CD14-positive monocyte (primary cell): Measurements from ENCODE around the gene TXLNB. TPM values are rescaled to one million over a fixed set of nuclear protein-coding genes. Genes with fewer than 3 reads are reported as not detected.
A peak's percentile ranks its signal among the peaks of the same experiment; 100 is the strongest.

Experiments
- DNase-seq, 3 donors: peaks; one replicate each; pipeline ENCODE4 v3.0.0-alpha.2; 2011 to 2022
- H2AFZ ChIP-seq: 2 replicates; pipeline ENCODE4 v1.6.0; 2012; ENCODE audit warnings: mild to moderate bottlenecking, low read depth, low read length, inconsistent platforms; ENCODE audit not compliant: insufficient read depth, poor library complexity, severe bottlenecking
- H3K27ac ChIP-seq, 2 donors: 1 replicate in 1 of 2; 2 replicates in 1 of 2; pipeline ENCODE4 v1.5.1; 2012 to 2013; ENCODE audit warnings: low read length in 2 of 2, control low read depth in 1 of 2, inconsistent platforms in 1 of 2, low read depth in 1 of 2, mild to moderate bottlenecking in 1 of 2
- H3K27me3 ChIP-seq, 2 donors: one replicate each; pipeline versions ENCODE4 v1.6.0 to v1.6.1; 2011 to 2013; ENCODE audit warnings: low read length in 2 of 2; ENCODE audit not compliant: control insufficient read depth in 2 of 2, insufficient read depth in 2 of 2
- H3K36me3 ChIP-seq, 2 donors: replicated peaks in 1 of 2; 1 replicate in 1 of 2; 2 replicates in 1 of 2; pipeline versions ENCODE4 v1.5.1 to v1.6.1; 2012 to 2013; ENCODE audit warnings: low read length in 2 of 2, control low read depth in 1 of 2, inconsistent platforms in 1 of 2, mild to moderate bottlenecking in 1 of 2; ENCODE audit not compliant: insufficient read depth in 2 of 2, control insufficient read depth in 1 of 2
- H3K4me1 ChIP-seq, 2 donors: 1 replicate in 1 of 2; 2 replicates in 1 of 2; pipeline versions ENCODE4 v1.5.1 to v1.6.1; 2012 to 2013; ENCODE audit warnings: low read length in 2 of 2, control low read depth in 1 of 2, inconsistent platforms in 1 of 2, mild to moderate bottlenecking in 1 of 2, moderate library complexity in 1 of 2; ENCODE audit not compliant: insufficient read depth in 2 of 2, control insufficient read depth in 1 of 2
- H3K4me2 ChIP-seq: replicated peaks from 2 replicates; pipeline ENCODE3; 2012; ENCODE audit warnings: low read length, moderate library complexity, mild to moderate bottlenecking; ENCODE audit not compliant: poor library complexity, severe bottlenecking; ENCODE audit errors: extremely low read depth
- H3K4me3 ChIP-seq, 3 experiments: fragments of 200-600 bp in 1 of 3; sonication (generic) in 1 of 3; replicated peaks in 1 of 3; 1 replicate in 2 of 3; 2 replicates in 1 of 3; pipeline ENCODE4 v1.5.1; 2011 to 2013; ENCODE audit warnings: low read length in 3 of 3, mild to moderate bottlenecking in 3 of 3, control low read depth in 2 of 3, low read depth in 2 of 3, inconsistent platforms in 1 of 3, moderate library complexity in 1 of 3
- H3K79me2 ChIP-seq: 2 replicates; pipeline ENCODE4 v1.6.0; 2012; ENCODE audit warnings: mild to moderate bottlenecking, control low read depth, inconsistent platforms, low read length, moderate library complexity; ENCODE audit not compliant: insufficient read depth
- H3K9ac ChIP-seq: 2 replicates; pipeline ENCODE4 v1.6.0; 2017; ENCODE audit warnings: low read length, mild to moderate bottlenecking; ENCODE audit not compliant: insufficient read depth, poor library complexity, severe bottlenecking
- H3K9me3 ChIP-seq, 2 donors: replicated peaks in 1 of 2; 1 replicate in 1 of 2; 2 replicates in 1 of 2; pipeline versions ENCODE4 v1.5.1 to v1.6.1; 2012 to 2013; ENCODE audit warnings: low read length in 2 of 2, control low read depth in 1 of 2; ENCODE audit not compliant: control insufficient read depth in 1 of 2, insufficient read depth in 1 of 2
- H4K20me1 ChIP-seq: 2 replicates; pipeline ENCODE4 v1.6.0; 2012; ENCODE audit warnings: mild to moderate bottlenecking, low read length, control low read depth, moderate library complexity; ENCODE audit not compliant: insufficient read depth
- H3K27ac Mint-ChIP-seq, 7 donors: one replicate each; pipeline ENCODE4 v1.8.0; 2020; ENCODE audit warnings: mild to moderate bottlenecking in 7 of 7, mixed read lengths in 7 of 7, moderate library complexity in 6 of 7, inconsistent platforms in 2 of 7
- H3K27me3 Mint-ChIP-seq, 3 donors: one replicate each; pipeline ENCODE4 v1.8.0; 2021 to 2022; ENCODE audit warnings: low read depth in 3 of 3, mild to moderate bottlenecking in 3 of 3, mixed read lengths in 3 of 3, moderate library complexity in 3 of 3, inconsistent platforms in 1 of 3
- H3K36me3 Mint-ChIP-seq, 2 donors: one replicate each; pipeline ENCODE4 v1.8.0; 2020; ENCODE audit warnings: mixed read lengths in 2 of 2, inconsistent platforms in 1 of 2, mild to moderate bottlenecking in 1 of 2
- H3K4me1 Mint-ChIP-seq: one replicate; pipeline ENCODE4 v1.8.0; 2020; ENCODE audit warnings: mild to moderate bottlenecking, mixed read lengths
- H3K4me3 Mint-ChIP-seq, 2 donors: one replicate each; pipeline ENCODE4 v1.8.0; 2020; ENCODE audit warnings: mild to moderate bottlenecking in 2 of 2, mixed read lengths in 2 of 2, moderate library complexity in 1 of 2
- H3K9me3 Mint-ChIP-seq, 7 donors: one replicate each; pipeline ENCODE4 v1.8.0; 2020 to 2022; ENCODE audit warnings: mixed read lengths in 7 of 7, mild to moderate bottlenecking in 6 of 7, moderate library complexity in 6 of 7, inconsistent platforms in 2 of 7
- WGBS: methylation state at CpG from one replicate; pipeline ENCODE4 v1.1.5; 2013; ENCODE audit warnings: missing lambda C conversion rate; ENCODE audit not compliant: insufficient coverage; 5-methylcytosine and 5-hydroxymethylcytosine counted together
- intact Hi-C, 2 donors: fragments of 100-400 bp; cut with micrococcal nuclease; formaldehyde crosslinking; loops; one replicate each; pipeline versions ENCODE4 v1.15.0 to v1.15.1; 2023
- polyA plus RNA-seq, 3 donors: library from polyadenylated mRNA; depleted of rRNA in 1 of 3; unstranded in 2 of 3; stranded (reverse) in 1 of 3; fragments of 300-500 nt in 2 of 3; fragments of >200 nt in 1 of 3; fragmentation: Illumina TruSeq in 2 of 3; gene quantifications; 1 replicate in 2 of 3; 2 replicates in 1 of 3; pipeline ENCODE4 v1.2.3, GENCODE V29; 2012 to 2021
- TF ChIP-seq, protein P1 (sequence below): fragments of 200-600 bp; IDR thresholded peaks from one replicate; pipeline ENCODE4 v1.8.0; 2022; ENCODE audit warnings: antibody characterized with exemption, mild to moderate bottlenecking

Gene TXLNB
- polyA plus RNA-seq, 3 donors: 0.04 to 0.25 (median 0.14) TPM

DNA sequence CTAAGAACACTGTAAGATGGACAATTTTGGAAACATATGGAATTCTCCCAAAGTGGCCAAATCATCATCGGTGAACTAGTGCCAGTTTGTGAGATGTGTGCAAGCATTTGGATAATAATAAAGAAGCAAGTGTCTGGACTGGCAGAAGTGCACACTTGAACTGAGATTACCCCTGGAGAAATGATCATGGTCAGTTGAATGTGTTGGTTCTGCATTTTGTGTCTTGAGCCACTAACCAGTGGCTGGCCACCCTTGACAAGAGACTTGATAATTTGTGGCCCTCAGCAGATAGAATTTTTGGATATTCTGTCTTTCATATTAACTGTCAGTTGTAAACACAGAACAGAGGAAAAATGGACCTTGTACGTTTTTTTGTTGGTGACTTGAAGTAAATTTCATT, 45.2 kb upstream of the TXLNB start:
- Mint-ChIP-seq H3K9me3 (peaks cover 0 to 11% (median 2%) of the 10 kb centered on the region in 7 donors), H3K27ac (peak overlapping the region; percentile 87 to 99 (median 97)), H3K27me3 (no peaks in the 10 kb centered on the region), H3K36me3 (peaks cover 3 to 6% of the 10 kb centered on the region in 2 donors), H3K4me3 (no peak overlapping the region), H3K4me1 (peaks cover 62% of the 10 kb centered on the region)
- no peaks in the 10 kb centered on the region for H3K27me3 ChIP-seq
- H3K9ac ChIP-seq: no peak overlapping the region
- peaks cover 57 to 68% of the 10 kb centered on the region in 2 donors for H3K4me1 ChIP-seq
- H3K9me3 ChIP-seq: no peaks in the 10 kb centered on the region
- no peak overlapping the region for H3K4me2 ChIP-seq
- H3K36me3 ChIP-seq: no peaks in the 10 kb centered on the region
- peak in 2 of 3 donors; percentile 18 to 37 for DNase-seq
- H3K4me3 ChIP-seq: no peak overlapping the region
- H4K20me1 ChIP-seq: no peaks in the 10 kb centered on the region
- peak overlapping the region; percentile 46 to 91 for H3K27ac ChIP-seq
- no peaks in the 10 kb centered on the region for H3K79me2 ChIP-seq
- intact Hi-C loops: loop anchor here (5.0 to 10.0 kb wide), 2 partner anchors 45 to 708 kb away; partner anchors contain the start of gene TXLNB (in 2 of the 2)
- H2AFZ ChIP-seq: no peak overlapping the region
- TF ChIP-seq, protein P1, sequence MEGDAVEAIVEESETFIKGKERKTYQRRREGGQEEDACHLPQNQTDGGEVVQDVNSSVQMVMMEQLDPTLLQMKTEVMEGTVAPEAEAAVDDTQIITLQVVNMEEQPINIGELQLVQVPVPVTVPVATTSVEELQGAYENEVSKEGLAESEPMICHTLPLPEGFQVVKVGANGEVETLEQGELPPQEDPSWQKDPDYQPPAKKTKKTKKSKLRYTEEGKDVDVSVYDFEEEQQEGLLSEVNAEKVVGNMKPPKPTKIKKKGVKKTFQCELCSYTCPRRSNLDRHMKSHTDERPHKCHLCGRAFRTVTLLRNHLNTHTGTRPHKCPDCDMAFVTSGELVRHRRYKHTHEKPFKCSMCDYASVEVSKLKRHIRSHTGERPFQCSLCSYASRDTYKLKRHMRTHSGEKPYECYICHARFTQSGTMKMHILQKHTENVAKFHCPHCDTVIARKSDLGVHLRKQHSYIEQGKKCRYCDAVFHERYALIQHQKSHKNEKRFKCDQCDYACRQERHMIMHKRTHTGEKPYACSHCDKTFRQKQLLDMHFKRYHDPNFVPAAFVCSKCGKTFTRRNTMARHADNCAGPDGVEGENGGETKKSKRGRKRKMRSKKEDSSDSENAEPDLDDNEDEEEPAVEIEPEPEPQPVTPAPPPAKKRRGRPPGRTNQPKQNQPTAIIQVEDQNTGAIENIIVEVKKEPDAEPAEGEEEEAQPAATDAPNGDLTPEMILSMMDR: no peak
- 100% methylated on average over 1 of the region's 2 CpGs for WGBS

DNA sequence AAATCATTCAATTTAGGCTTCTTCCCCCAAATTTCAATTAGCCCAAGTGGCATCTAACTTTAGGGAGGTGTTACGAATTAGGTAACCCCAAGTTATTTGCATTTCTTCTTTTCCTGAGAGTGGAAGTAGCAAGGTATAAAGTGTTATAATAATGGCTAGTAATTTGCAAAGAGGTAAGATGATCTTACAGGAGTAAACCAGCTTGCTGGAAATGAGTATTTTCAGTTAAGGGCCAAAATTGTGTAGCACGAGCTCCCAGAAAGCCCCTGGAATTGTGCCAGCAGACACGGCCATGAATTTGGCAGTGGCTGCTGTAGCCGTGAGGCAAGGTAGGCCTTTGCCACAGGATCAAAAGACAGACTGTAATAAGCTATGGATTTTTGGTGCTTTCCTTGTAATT, 44.7 kb upstream of the TXLNB start:
- Histone ChIP-seq H3K36me3 (no peaks in the 10 kb centered on the region), H2AFZ (no peak overlapping the region), H3K4me2 (no peak overlapping the region), H3K4me3 (peak overlapping the region in 1 of 3 experiments; percentile 1), H3K9ac (no peak overlapping the region), H3K27me3 (no peaks in the 10 kb centered on the region), H3K79me2 (no peaks in the 10 kb centered on the region), H3K4me1 (peaks cover 57 to 68% of the 10 kb centered on the region in 2 donors), H3K27ac (peak overlapping the region; percentile 46 to 91), H3K9me3 (no peaks in the 10 kb centered on the region), H4K20me1 (no peaks in the 10 kb centered on the region)
- Mint-ChIP-seq H3K9me3 (peaks cover 0 to 9% (median 2%) of the 10 kb centered on the region in 7 donors), H3K27ac (peak overlapping the region; percentile 87 to 99 (median 97)), H3K36me3 (peaks cover 3 to 6% of the 10 kb centered on the region in 2 donors), H3K4me1 (peaks cover 62% of the 10 kb centered on the region), H3K27me3 (peaks cover 0 to 2% (median 0%) of the 10 kb centered on the region in 3 donors), H3K4me3 (no peak overlapping the region)
- intact Hi-C loops: loop anchor here (5.0 to 10.0 kb wide), 2 partner anchors 44 to 708 kb away; partner anchors contain the start of gene TXLNB (in 2 of the 2)
- peak; percentile 44 to 70 (median 48) for DNase-seq
- TF ChIP-seq, protein P1: no peak
- 34% methylated on average over 3 of the region's 4 CpGs for WGBS
